IMR-90 (cell line): Measurements from ENCODE around the gene C16orf90. TPM values are rescaled to one million over a fixed set of nuclear protein-coding genes. Genes with fewer than 3 reads are reported as not detected.
"Not testable (repeated sequence)": the region's sequence is repeated elsewhere in the genome, so short reads cannot be mapped to it uniquely, and the experiment has no call there.

Experiments used
- ATAC-seq: fragments of 200-7000 bp; cut with Tn5 transposase; 2 replicates; pipeline ENCODE4 v1.9.1; 2020; ENCODE audit warnings: low read depth, mild to moderate bottlenecking, moderate library complexity
- BruUV-seq: library from RNA; stranded (reverse); fragments of 400-500 nt; replicated peaks from 2 replicates; lab custom pipeline; 2021; lab: Mats Ljungman, UMichigan
- CTCF ChIA-PET: fragments of 300-600 bp; formaldehyde crosslinking; extraction: SDS; loops from one replicate; lab custom pipeline; 2021; ENCODE audit warnings: antibody characterized with exemption; lab: Yijun Ruan, JAX
- POLR2A ChIA-PET: fragments of 300-600 bp; sonication (Branson Sonifier 250); formaldehyde crosslinking; loops from one replicate; lab custom pipeline; 2022; ENCODE audit warnings: antibody characterized with exemption; ENCODE audit not compliant: unreplicated experiment; lab: Charles Lee
- DNase-seq: peaks from one replicate; pipeline ENCODE4 v3.0.0; 2013
- H2AFZ ChIP-seq: replicated peaks from 2 replicates; pipeline ENCODE3; 2013; ENCODE audit warnings: low read length, mild to moderate bottlenecking; ENCODE audit not compliant: poor library complexity
- H2AK5ac ChIP-seq: 2 replicates; pipeline ENCODE4 v1.6.1; 2013; ENCODE audit warnings: low read depth, low read length, inconsistent platforms
- H2AK9ac ChIP-seq: replicated peaks from 2 replicates; pipeline ENCODE3; 2013; ENCODE audit warnings: mild to moderate bottlenecking, low read depth, low read length, moderate library complexity; ENCODE audit not compliant: poor library complexity
- H2BK120ac ChIP-seq: 2 replicates; pipeline ENCODE4 v1.6.1; 2013; ENCODE audit warnings: low read depth, low read length, inconsistent platforms
- H2BK15ac ChIP-seq: 3 replicates; pipeline ENCODE4 v1.6.1; 2013; ENCODE audit warnings: low read depth, low read length, inconsistent platforms
- H2BK20ac ChIP-seq: 2 replicates; pipeline ENCODE4 v1.6.1; 2013; ENCODE audit warnings: low read depth, mild to moderate bottlenecking, inconsistent platforms, low read length, moderate library complexity
- H2BK5ac ChIP-seq: 2 replicates; pipeline ENCODE4 v1.6.1; 2013; ENCODE audit warnings: mild to moderate bottlenecking, low read depth, low read length, inconsistent platforms; ENCODE audit not compliant: poor library complexity, severe bottlenecking
- H3K14ac ChIP-seq: replicated peaks from 2 replicates; pipeline ENCODE4 v1.6.1; 2013; ENCODE audit warnings: low read depth, low read length, inconsistent platforms
- H3K18ac ChIP-seq: 2 replicates; pipeline ENCODE4 v1.6.1; 2013; ENCODE audit warnings: low read depth, low read length, control low read depth
- H3K23ac ChIP-seq: 2 replicates; pipeline ENCODE4 v1.6.1; 2013; ENCODE audit warnings: low read depth, low read length, inconsistent platforms
- H3K27ac ChIP-seq: 2 replicates; pipeline ENCODE4 v1.5.1; 2013; ENCODE audit warnings: mild to moderate bottlenecking, control low read depth, low read length; ENCODE audit not compliant: insufficient read depth
- H3K27me3 ChIP-seq: 2 replicates; pipeline ENCODE4 v1.6.1; 2013; ENCODE audit warnings: low read length; ENCODE audit not compliant: control insufficient read depth, insufficient read depth
- H3K36me3 ChIP-seq: 2 replicates; pipeline ENCODE4 v1.6.1; 2013; ENCODE audit warnings: low read length, mixed read lengths; ENCODE audit not compliant: control insufficient read depth, insufficient read depth
- H3K4ac ChIP-seq: 2 replicates; pipeline ENCODE4 v1.6.1; 2013; ENCODE audit warnings: low read depth, low read length, inconsistent platforms
- H3K4me1 ChIP-seq: 2 replicates; pipeline ENCODE4 v1.6.1; 2013; ENCODE audit warnings: low read length, mixed read lengths; ENCODE audit not compliant: control insufficient read depth, insufficient read depth
- H3K4me2 ChIP-seq: 2 replicates; pipeline ENCODE4 v1.6.1; 2013; ENCODE audit warnings: low read depth, mild to moderate bottlenecking, control low read depth, low read length, moderate library complexity
- H3K4me3 ChIP-seq: 2 replicates; pipeline ENCODE4 v1.5.1; 2013; ENCODE audit warnings: low read depth, mild to moderate bottlenecking, control low read depth, low read length, moderate library complexity; ENCODE audit not compliant: insufficient read depth
- H3K56ac ChIP-seq: 2 replicates; pipeline ENCODE4 v1.6.1; 2013; ENCODE audit warnings: low read length, inconsistent platforms; ENCODE audit not compliant: insufficient read depth; ENCODE audit errors: extremely low read depth
- H3K79me1 ChIP-seq, 2 experiments: 2 replicates each; pipeline ENCODE4 v1.6.1; 2013; ENCODE audit warnings: low read length in 2 of 2, inconsistent platforms in 1 of 2, low read depth in 1 of 2
- H3K9ac ChIP-seq: 2 replicates; pipeline ENCODE4 v1.6.1; 2013; ENCODE audit warnings: low read depth, low read length, control low read depth
- H3K9me1 ChIP-seq: 2 replicates; pipeline ENCODE4 v1.6.1; 2013; ENCODE audit warnings: low read length, inconsistent platforms; ENCODE audit not compliant: insufficient read depth
- H3K9me3 ChIP-seq: 2 replicates; pipeline ENCODE4 v1.6.1; 2013; ENCODE audit warnings: low read length; ENCODE audit not compliant: control insufficient read depth, insufficient read depth
- H4K20me1 ChIP-seq: 2 replicates; pipeline ENCODE4 v1.6.1; 2013; ENCODE audit warnings: low read length, inconsistent platforms; ENCODE audit not compliant: insufficient read depth
- H4K5ac ChIP-seq: 2 replicates; pipeline ENCODE4 v1.6.1; 2013; ENCODE audit warnings: mild to moderate bottlenecking, low read depth, low read length, control low read depth
- H4K8ac ChIP-seq, 2 experiments: 2 replicates each; pipeline ENCODE4 v1.6.1; 2013; ENCODE audit warnings: low read depth in 2 of 2, low read length in 2 of 2, control low read depth in 1 of 2, inconsistent platforms in 1 of 2
- H4K91ac ChIP-seq: 2 replicates; pipeline ENCODE4 v1.6.1; 2013; ENCODE audit warnings: low read depth, low read length, inconsistent platforms; ENCODE audit not compliant: insufficient read depth
- RAD21 ChIP-seq: IDR thresholded peaks from 2 replicates; pipeline ENCODE4 v1.6.1; 2012; ENCODE audit warnings: low read length, improper control_type of control experiment
- SMC3 ChIP-seq: fragments of 150-350 bp; IDR thresholded peaks from 2 replicates; pipeline ENCODE4 v1.6.1; 2016; ENCODE audit warnings: low read depth, mild to moderate bottlenecking, antibody characterized with exemption, low read length, moderate library complexity
- WGBS, 2 experiments: methylation state at CpG; one replicate each; pipeline versions ENCODE4 v1.1.5 to v1.1.7; 2013; ENCODE audit warnings: missing lambda C conversion rate in 2 of 2; ENCODE audit not compliant: insufficient read length in 1 of 2; ENCODE audit errors: extremely low coverage in 2 of 2; 5-methylcytosine and 5-hydroxymethylcytosine counted together
- dilution Hi-C: fragments of 300-500 bp; cut with HindIII; formaldehyde crosslinking; loops from one replicate; pipeline ENCODE4 v1.14.3; 2018; ENCODE audit warnings: low sequenced_read_pairs; ENCODE audit not compliant: unreplicated experiment
- in situ Hi-C: fragments of 300-500 bp; cut with MboI; formaldehyde crosslinking; loops from 3 replicates; pipeline ENCODE4 v1.14.3; 2019; ENCODE audit warnings: low sequenced_read_pairs, inconsistent platforms, mixed read lengths
- intact Hi-C: fragments of 100-400 bp; cut with micrococcal nuclease; formaldehyde crosslinking; loops from 2 replicates; pipeline ENCODE4 v1.10.0; 2022
- polyA plus RNA-seq, 3 experiments: library from polyadenylated mRNA; depleted of rRNA; stranded (reverse); fragments of >200 nt; gene quantifications; 2 replicates each; pipeline ENCODE4 v1.2.3, GENCODE V29; 2012; ENCODE audit warnings: low replicate concordance in 1 of 3
- total RNA-seq: library from RNA; depleted of rRNA; stranded (reverse); fragments of >200 nt; gene quantifications from 2 replicates; pipeline ENCODE4 v1.2.3, GENCODE V29; 2012
- TF ChIP-seq, protein P1 (sequence below): conservative IDR thresholded peaks from 2 replicates; pipeline ENCODE4 v1.5.1; 2012; ENCODE audit warnings: mild to moderate bottlenecking, low read depth, low read length, improper control_type of control experiment

C16orf90 gene
- total and polyA plus RNA-seq, 2 of the 4 experiments (the other 2 are of a cell fraction) = not detected

GRCh38 chr16:3527216-3527829 lies 32.0 kb upstream of the C16orf90 start:
- H2AK9ac ChIP-seq, H2BK15ac ChIP-seq, H2AK5ac ChIP-seq, H2BK20ac ChIP-seq, H2AFZ ChIP-seq, H3K9ac ChIP-seq, H3K4me2 ChIP-seq, H3K9me3 ChIP-seq, H3K27ac ChIP-seq, dilution Hi-C loops, H3K18ac ChIP-seq, H2BK120ac ChIP-seq, H4K5ac ChIP-seq, H2BK5ac ChIP-seq, H4K20me1 ChIP-seq, in situ Hi-C loops, H3K56ac ChIP-seq, ATAC-seq, H3K14ac ChIP-seq, H3K79me1 ChIP-seq, H4K91ac ChIP-seq, H3K4me1 ChIP-seq, H3K4ac ChIP-seq, BruUV-seq, H3K27me3 ChIP-seq, H4K8ac ChIP-seq, POLR2A ChIA-PET, H3K23ac ChIP-seq, H3K4me3 ChIP-seq, H3K9me1 ChIP-seq: not testable (repeated sequence)
- TF ChIP-seq SMC3 = peak; percentile 58
- peak; percentile 66 for TF ChIP-seq RAD21
- TF ChIP-seq, protein P1, sequence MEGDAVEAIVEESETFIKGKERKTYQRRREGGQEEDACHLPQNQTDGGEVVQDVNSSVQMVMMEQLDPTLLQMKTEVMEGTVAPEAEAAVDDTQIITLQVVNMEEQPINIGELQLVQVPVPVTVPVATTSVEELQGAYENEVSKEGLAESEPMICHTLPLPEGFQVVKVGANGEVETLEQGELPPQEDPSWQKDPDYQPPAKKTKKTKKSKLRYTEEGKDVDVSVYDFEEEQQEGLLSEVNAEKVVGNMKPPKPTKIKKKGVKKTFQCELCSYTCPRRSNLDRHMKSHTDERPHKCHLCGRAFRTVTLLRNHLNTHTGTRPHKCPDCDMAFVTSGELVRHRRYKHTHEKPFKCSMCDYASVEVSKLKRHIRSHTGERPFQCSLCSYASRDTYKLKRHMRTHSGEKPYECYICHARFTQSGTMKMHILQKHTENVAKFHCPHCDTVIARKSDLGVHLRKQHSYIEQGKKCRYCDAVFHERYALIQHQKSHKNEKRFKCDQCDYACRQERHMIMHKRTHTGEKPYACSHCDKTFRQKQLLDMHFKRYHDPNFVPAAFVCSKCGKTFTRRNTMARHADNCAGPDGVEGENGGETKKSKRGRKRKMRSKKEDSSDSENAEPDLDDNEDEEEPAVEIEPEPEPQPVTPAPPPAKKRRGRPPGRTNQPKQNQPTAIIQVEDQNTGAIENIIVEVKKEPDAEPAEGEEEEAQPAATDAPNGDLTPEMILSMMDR = peak; percentile 59
- intact Hi-C loops = loop anchor here (2.0 to 5.0 kb wide), 2 partner anchors 81 to 165 kb away; no protein-coding TSS in a partner anchor
- no CpG with 5 or more reads among the region's 12 CpGs for WGBS, 2 experiments
- H3K36me3 ChIP-seq = peaks cover 34% of the 10 kb centered on the region
- peak; percentile 69 for DNase-seq
- CTCF ChIA-PET = interaction anchor here (1.0 to 1.9 kb wide), 2 partner anchors 9 to 17 kb away, joined by 3 to 4 read pairs; no protein-coding TSS in a partner anchor
